Measurements from ENCODE around the gene ASIP.

The ASIP gene

DNA sequence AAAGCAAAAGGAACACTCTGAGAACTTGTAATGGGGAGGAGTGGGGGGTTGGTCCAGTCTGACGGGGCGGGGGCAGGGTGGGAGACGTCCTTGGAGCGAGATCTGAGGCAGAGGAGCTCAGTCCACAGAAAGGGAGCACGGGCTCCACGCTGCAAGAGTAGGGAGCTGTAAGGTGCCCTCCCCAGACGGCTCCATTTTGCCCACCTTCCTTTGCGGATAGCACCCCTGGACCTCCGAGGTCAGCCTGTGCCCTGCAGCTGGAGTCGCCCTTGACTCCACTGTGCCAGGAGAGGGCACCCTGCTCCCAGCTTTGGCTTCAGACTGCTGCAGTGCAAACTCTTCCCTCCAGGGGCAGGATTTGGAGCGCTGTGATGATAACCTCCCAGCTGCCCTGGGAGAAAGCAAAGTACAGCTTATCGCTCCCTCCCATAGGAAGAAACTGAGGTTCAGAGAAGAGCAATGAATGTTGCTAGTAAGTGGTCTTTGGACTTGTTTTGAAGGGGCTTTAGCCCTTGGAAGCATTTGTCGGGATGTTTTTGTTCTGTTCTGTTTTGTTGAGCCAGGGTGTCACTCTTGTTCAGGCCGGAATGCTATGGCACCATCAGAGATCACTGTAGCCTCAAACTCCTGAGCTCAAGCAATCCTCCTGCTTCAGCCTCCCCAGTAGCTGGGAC lies 71.5 kb downstream of the ASIP start:
- peak; percentile 85 for DNase-seq

DNA sequence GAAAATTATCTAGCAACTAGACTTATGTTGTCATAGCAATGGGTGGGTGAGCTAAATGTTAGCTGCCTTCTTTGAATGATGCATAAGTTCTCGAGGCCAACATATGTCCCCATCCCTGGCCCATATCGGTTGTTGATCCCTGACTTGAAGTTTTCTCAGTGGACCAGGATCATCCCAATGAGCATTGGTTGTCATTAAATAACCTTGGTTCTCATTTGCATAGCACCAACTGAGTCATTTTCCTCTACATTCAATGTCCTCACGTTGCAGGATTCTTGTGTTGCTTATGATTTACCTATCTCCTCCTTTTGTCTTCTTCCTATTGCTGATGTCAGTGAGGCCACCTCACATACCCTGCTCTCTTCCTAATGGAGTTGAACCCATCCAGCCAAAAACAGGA lies 74.0 kb downstream of the ASIP start:
- no peak for DNase-seq

DNA sequence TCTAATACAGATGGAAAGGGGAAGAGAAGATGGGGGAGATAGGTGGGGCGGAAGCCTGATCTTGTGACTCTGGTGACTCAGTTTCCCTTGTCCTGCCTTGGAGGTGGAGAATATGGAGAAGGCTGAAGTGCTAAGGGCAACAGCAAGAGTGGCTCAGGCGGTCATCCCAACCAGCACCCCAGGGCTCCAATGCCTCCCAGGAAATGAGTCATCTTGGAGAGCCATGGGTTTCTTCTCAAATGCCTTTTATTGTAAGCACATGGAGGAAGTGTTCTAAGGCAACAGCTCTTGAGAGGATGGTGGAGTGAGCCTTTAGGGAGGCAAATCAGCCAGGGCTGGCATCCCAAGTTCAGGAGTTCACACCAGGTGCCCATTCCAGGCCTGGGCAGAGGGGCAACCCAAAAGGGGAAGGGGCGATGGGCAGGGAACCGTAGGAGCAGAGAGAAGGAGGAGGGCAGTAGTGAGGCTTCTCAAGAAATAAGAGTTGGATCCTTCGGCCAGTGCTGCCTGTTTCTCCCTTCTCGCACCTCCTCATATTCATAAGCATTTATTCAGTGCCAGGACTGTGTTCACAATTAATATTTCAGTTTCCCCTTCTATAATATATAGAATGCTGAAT lies 75.1 kb downstream of the ASIP start:
- peak; percentile 27 for DNase-seq

Measured in fibroblast of upper back skin (primary cell).